Measurements from ENCODE around the gene CASP14.
"Not testable (repeated sequence)": the region's sequence is repeated elsewhere in the genome, so short reads cannot be mapped to it uniquely, and the experiment has no call there.

CASP14 gene

GRCh38 chr19:15072930-15073647 is 23.8 kb downstream of the CASP14 start:
- DNase-seq (ENCODE audit: low read depth in 2 of 2) = no peak

- DNase-seq (ENCODE audit: low read depth in 2 of 2) = no peak
Observed at GRCh38 chr19:15074371-15074770, 25.1 kb downstream of the CASP14 start.

GRCh38 chr19:15075806-15076205 is 26.5 kb downstream of the CASP14 start:
- no peak for DNase-seq (ENCODE audit: low read depth in 2 of 2)

- DNase-seq (ENCODE audit: low read depth in 2 of 2) = not testable (repeated sequence)
Observed at GRCh38 chr19:15080002-15080401, 30.7 kb downstream of the CASP14 start.

- DNase-seq (ENCODE audit: low read depth in 2 of 2) = no peak
Observed at GRCh38 chr19:15081911-15082310, 32.6 kb downstream of the CASP14 start, which contains the start of gene OR1I1. Gene OR1I1 (plus strand): TSS chr19:15082211. CDS start chr19:15087066, 4,855 bp downstream.

GRCh38 chr19:15087182-15087581 is 37.9 kb downstream of the CASP14 start:
- no peak for DNase-seq (ENCODE audit: low read depth in 2 of 2)

GRCh38 chr19:15091918-15092753 is 42.9 kb downstream of the CASP14 start:
- DNase-seq (ENCODE audit: low read depth in 2 of 2) = peak; percentile 36 to 37

GRCh38 chr19:15093001-15093400 is 43.7 kb downstream of the CASP14 start:
- DNase-seq (ENCODE audit: low read depth in 2 of 2) = no peak

- DNase-seq (ENCODE audit: low read depth in 2 of 2) = no peak
Observed at GRCh38 chr19:15096223-15096622, 46.9 kb downstream of the CASP14 start.

GRCh38 chr19:15097980-15098379 is 48.7 kb downstream of the CASP14 start:
- DNase-seq (ENCODE audit: low read depth in 2 of 2) = not testable (repeated sequence)

GRCh38 chr19:15098460-15098859 is 49.2 kb downstream of the CASP14 start:
- no peak for DNase-seq (ENCODE audit: low read depth in 2 of 2)

- DNase-seq (ENCODE audit: low read depth in 2 of 2) = no peak
Observed at GRCh38 chr19:15099017-15099582, 49.8 kb downstream of the CASP14 start.

- DNase-seq (ENCODE audit: low read depth in 2 of 2) = no peak
Observed at GRCh38 chr19:15101479-15102082, 52.3 kb downstream of the CASP14 start.

GRCh38 chr19:15104003-15104402 is 54.7 kb downstream of the CASP14 start:
- no peak for DNase-seq (ENCODE audit: low read depth in 2 of 2)

- DNase-seq (ENCODE audit: low read depth in 2 of 2) = no peak
Observed at GRCh38 chr19:15104411-15104810, 55.1 kb downstream of the CASP14 start.

GRCh38 chr19:15105044-15105443 is 55.8 kb downstream of the CASP14 start:
- DNase-seq (ENCODE audit: low read depth in 2 of 2) = no peak

- peak; percentile 70 for DNase-seq (ENCODE audit: low read depth in 2 of 2)
Observed at GRCh38 chr19:15107061-15108010, 58.1 kb downstream of the CASP14 start, which contains the start of gene SYDE1. Gene SYDE1 (plus strand): TSS chr19:15107401. CDS start chr19:15107434, 33 bp downstream.

Data from fibroblast of skin of left biceps (primary cell).